ENCODE measurements around the gene GARIN3. TPM values are rescaled to one million over a fixed set of nuclear protein-coding genes. Genes with fewer than 3 reads are reported as not detected.

GARIN3 gene
- total RNA-seq, 1 experiment from 2014 or later, result not detected

DNA sequence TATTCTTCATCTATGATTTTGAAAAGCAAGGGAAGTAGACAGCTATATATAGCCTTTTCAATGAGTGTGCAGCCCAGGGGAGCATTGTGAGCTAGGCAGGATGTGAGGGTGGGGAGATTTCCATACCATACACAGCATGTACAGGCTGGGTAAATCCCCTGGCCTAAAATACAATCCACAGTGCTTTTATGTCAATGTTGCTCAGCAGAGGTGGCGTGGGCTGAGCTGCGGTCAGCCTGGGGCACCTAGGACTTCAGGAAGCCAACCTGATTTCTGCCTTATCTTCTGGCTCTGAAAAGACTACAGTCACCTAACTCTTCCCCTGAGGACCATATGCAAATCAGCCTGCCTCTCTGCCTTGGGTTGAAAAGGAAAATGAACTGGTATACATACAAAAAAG lies 6.3 kb upstream of the GARIN3 start:
- intact Hi-C loops (cut with micrococcal nuclease; ENCODE audit: unreplicated experiment), result no loop called here
- Histone ChIP-seq H3K36me3 (ENCODE audit: control insufficient read depth, insufficient read depth, low read length) (no peaks in the 10 kb centered on the region), H3K9me3 (no peaks in the 10 kb centered on the region), H3K4me3 (ENCODE audit: low read depth, low read length) (no peak overlapping the region), H3K4me1 (no peaks in the 10 kb centered on the region), H3K27me3 (replicated peaks; ENCODE audit: control insufficient read depth, insufficient read depth, low read length) (no peaks in the 10 kb centered on the region; the same call in 1 of the 2 replicates)
- peaks cover 14% of the 10 kb centered on the region for H3K9me3 Mint-ChIP-seq (ENCODE audit: unreplicated experiment)
- ChIA-PET CTCF (no interaction called here), POLR2A (no interaction called here)
- no peaks in the 10 kb centered on the region for H3K4me1 Mint-ChIP-seq (ENCODE audit: low read depth, unreplicated experiment)
- no peak overlapping the region for H3K27ac Mint-ChIP-seq (ENCODE audit: unreplicated experiment)
- no peak overlapping the region for H3K4me3 Mint-ChIP-seq (ENCODE audit: unreplicated experiment)
- no TSS peak for BruUV-seq (replicated peaks)
- DNase-seq, result no peak
- no peaks in the 10 kb centered on the region for H3K36me3 Mint-ChIP-seq (ENCODE audit: insufficient read depth, unreplicated experiment)
- H3K27me3 Mint-ChIP-seq (ENCODE audit: insufficient read depth, unreplicated experiment), result peaks cover 14% of the 10 kb centered on the region
- no peak for TF ChIP-seq CTCF (IDR thresholded peaks at IDR 0.05; ENCODE audit: insufficient read depth in 1 of 2, low read depth in 1 of 2, low read length in 1 of 2, severe bottlenecking in 1 of 2, unreplicated experiment in 1 of 2)

DNA sequence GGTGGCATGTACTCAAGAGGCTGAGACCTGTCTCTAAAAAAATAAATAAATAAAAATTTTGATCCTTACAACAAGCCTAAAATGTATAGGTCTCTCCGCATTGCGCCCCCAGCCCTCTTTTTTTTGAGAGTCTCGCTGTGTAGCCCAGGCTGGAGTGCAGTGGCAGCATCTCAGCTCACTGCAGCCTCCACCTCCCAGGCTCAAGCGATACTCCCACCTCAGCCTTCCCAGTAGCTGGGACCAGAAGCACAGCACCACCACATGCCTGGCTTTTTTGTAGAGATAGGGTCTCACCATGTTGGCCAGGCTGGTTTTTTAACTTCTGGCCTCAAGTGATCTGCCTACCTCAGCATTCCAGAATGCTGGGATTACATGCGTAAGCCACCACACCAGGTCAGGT lies 2.2 kb upstream of the GARIN3 start:
- Mint-ChIP-seq H3K27me3 (ENCODE audit: insufficient read depth, unreplicated experiment) (peaks cover 12% of the 10 kb centered on the region), H3K4me1 (ENCODE audit: low read depth, unreplicated experiment) (no peaks in the 10 kb centered on the region), H3K36me3 (ENCODE audit: insufficient read depth, unreplicated experiment) (no peaks in the 10 kb centered on the region), H3K9me3 (ENCODE audit: unreplicated experiment) (peaks cover 14% of the 10 kb centered on the region), H3K4me3 (ENCODE audit: unreplicated experiment) (no peak overlapping the region), H3K27ac (ENCODE audit: unreplicated experiment) (no peak overlapping the region)
- POLR2A ChIA-PET, result no interaction called here
- no peaks in the 10 kb centered on the region for H3K9me3 ChIP-seq
- H3K4me3 ChIP-seq (ENCODE audit: low read depth, low read length), result no peak overlapping the region
- DNase-seq, result no peak
- intact Hi-C loops (cut with micrococcal nuclease; ENCODE audit: unreplicated experiment), result no loop called here
- BruUV-seq (replicated peaks), result no TSS peak
- no peak for TF ChIP-seq CTCF (IDR thresholded peaks at IDR 0.05; ENCODE audit: insufficient read depth in 1 of 2, low read depth in 1 of 2, low read length in 1 of 2, severe bottlenecking in 1 of 2, unreplicated experiment in 1 of 2)
- CTCF ChIA-PET, result no interaction called here
- no peaks in the 10 kb centered on the region for H3K27me3 ChIP-seq (replicated peaks; ENCODE audit: control insufficient read depth, insufficient read depth, low read length)
- H3K36me3 ChIP-seq (ENCODE audit: control insufficient read depth, insufficient read depth, low read length), result no peaks in the 10 kb centered on the region
- no peaks in the 10 kb centered on the region for H3K4me1 ChIP-seq

GRCh38 chr5:157167214-157167621 lies 1.2 kb upstream of the GARIN3 start:
- intact Hi-C loops (cut with micrococcal nuclease; ENCODE audit: unreplicated experiment), result no loop called here
- Mint-ChIP-seq H3K4me3 (ENCODE audit: unreplicated experiment) (no peak overlapping the region), H3K9me3 (ENCODE audit: unreplicated experiment) (peaks cover 14% of the 10 kb centered on the region), H3K4me1 (ENCODE audit: low read depth, unreplicated experiment) (no peaks in the 10 kb centered on the region), H3K36me3 (ENCODE audit: insufficient read depth, unreplicated experiment) (no peaks in the 10 kb centered on the region), H3K27me3 (ENCODE audit: insufficient read depth, unreplicated experiment) (peaks cover 16% of the 10 kb centered on the region), H3K27ac (ENCODE audit: unreplicated experiment) (no peak overlapping the region)
- no peak for TF ChIP-seq CTCF (IDR thresholded peaks at IDR 0.05; ENCODE audit: insufficient read depth in 1 of 2, low read depth in 1 of 2, low read length in 1 of 2, severe bottlenecking in 1 of 2, unreplicated experiment in 1 of 2)
- DNase-seq, result no peak
- BruUV-seq (replicated peaks), result no TSS peak
- POLR2A ChIA-PET, result no interaction called here
- Histone ChIP-seq H3K36me3 (ENCODE audit: control insufficient read depth, insufficient read depth, low read length) (no peaks in the 10 kb centered on the region), H3K27me3 (replicated peaks; ENCODE audit: control insufficient read depth, insufficient read depth, low read length) (no peaks in the 10 kb centered on the region; the same call in 1 of the 2 replicates), H3K9me3 (no peaks in the 10 kb centered on the region), H3K4me1 (no peaks in the 10 kb centered on the region), H3K4me3 (ENCODE audit: low read depth, low read length) (no peak overlapping the region)
- CTCF ChIA-PET, result interaction anchor here (0.6 kb wide), 1 partner anchor 11 kb away, joined by 3 read pairs; no protein-coding TSS in a partner anchor
